GM18520 (cell line): ENCODE results near the gene FRMD4A.
A peak's percentile ranks its signal among the peaks of the same experiment; 100 is the strongest.
"Not testable (repeated sequence)": the region's sequence is repeated elsewhere in the genome, so short reads cannot be mapped to it uniquely, and the experiment has no call there.

Source experiments
- ATAC-seq: cut with Tn5 transposase; IDR thresholded peaks from one replicate; pipeline ENCODE4 v1.9.1; 2021; ENCODE audit not compliant: unreplicated experiment

FRMD4A gene

GRCh38 chr10:13797164-13797563, 533.6 kb downstream of the FRMD4A start:
- no peak for ATAC-seq

GRCh38 chr10:13795653-13796555, 534.8 kb downstream of the FRMD4A start:
- ATAC-seq: no peak

DNA sequence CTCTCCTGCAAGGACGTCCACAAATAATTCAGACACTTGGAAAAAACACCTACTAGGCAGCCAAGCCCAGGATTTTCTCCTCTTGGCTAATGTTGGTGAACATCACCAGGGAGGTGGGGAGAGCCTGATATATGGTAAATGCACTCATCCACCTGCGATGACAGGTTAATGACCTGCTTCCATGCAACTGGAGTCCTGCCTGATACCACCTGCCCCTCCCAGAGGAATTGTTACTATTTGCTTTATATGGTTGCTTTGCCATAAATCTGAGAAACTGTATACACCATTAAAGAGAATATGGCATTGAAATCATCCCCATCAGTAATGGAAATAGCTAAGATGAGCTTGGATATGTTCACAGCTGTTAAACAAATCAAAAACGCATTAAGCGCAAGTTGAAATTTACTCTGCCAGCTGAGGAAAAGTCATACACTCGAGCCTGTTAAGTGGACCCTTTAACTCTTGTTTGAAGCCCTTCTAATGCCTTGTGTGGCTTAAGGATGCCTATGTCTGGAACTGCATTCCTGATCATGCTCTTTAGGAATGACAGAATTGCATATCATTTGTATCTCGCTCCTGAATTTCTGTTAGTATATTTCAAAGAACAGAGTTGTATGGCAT, 535.6 kb downstream of the FRMD4A start:
- ATAC-seq: no peak

DNA sequence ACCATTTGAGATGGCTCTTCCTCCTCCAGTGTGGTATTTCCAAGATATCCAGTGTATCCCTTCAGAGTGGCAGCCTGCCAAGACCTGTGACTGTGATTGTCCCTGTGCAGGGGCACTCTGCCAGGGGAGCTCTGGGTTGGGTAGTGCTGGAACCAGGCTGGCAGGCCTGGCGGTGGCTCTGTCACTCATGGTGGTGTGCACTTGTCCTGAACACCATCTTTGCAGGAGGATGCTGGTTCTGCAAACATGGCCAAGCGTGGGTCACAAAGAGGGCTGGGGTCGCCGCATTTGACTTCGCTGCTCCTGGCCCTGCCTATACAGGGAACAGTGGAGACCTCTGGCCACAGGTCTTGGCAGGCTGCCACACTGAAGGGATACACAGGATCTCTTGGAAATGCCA, 538.7 kb downstream of the FRMD4A start:
- no peak for ATAC-seq

- ATAC-seq: no peak
Observed at GRCh38 chr10:13791483-13791882, 539.2 kb downstream of the FRMD4A start.

DNA sequence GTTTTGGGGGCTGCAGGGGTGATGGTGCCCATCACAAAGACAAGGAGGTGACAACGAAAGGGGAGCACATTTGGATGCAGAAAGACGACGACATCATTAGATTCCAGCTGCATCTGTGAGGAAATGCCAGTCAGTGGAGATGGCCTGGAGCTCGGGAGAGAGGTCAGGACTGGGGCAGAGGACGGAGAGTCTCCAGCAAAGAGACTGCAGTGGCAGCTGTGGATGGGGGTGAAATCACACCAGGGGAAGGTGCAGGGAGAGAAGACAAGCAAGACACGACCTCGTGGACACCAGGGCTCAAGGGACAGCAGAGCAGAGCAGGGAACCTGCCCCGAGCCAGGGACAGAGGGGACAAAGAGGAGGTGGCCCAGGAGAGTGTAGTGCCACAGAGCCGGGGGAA, 540.5 kb downstream of the FRMD4A start:
- no peak for ATAC-seq

- ATAC-seq: no peak
Observed at GRCh38 chr10:13789448-13789829, 541.3 kb downstream of the FRMD4A start.

- no peak for ATAC-seq
Observed at GRCh38 chr10:13788711-13789447, 541.8 kb downstream of the FRMD4A start.

DNA sequence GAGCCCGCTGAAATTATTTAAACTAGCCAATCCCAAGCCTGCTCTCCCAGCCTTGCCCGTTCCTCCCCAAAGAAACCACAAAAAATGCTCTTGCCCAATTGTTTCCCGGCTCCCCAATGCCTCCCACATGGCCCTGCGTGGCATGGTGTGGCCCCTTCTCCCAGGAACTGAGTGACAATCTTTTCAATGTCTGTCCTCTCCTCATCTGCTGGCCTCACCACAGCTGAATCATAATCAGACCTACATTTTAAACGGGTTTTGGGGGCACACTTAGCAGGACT, 542.5 kb downstream of the FRMD4A start:
- ATAC-seq: no peak

DNA sequence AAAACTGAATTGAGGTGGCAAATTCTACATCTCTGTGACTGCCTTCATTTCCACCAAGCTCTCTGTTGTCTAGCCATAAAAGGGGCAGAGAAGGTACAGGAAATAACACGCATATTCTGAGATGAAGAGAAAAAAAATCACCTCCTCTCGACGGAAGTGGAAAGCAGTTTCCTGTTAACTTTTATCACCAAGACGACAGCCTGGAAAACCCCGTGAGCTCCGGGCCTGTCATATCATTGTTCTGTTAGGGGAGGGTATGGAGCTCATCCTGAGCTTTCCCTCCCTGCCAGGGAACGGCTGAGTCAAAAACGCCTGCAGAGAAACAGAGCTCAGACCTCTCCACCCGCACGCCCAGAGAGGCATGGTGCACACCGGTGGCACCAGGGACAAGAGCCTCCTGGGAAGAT, 543.7 kb downstream of the FRMD4A start:
- peak; percentile 72 for ATAC-seq

- ATAC-seq: no peak
Observed at GRCh38 chr10:13784067-13784466, 546.7 kb downstream of the FRMD4A start.

DNA sequence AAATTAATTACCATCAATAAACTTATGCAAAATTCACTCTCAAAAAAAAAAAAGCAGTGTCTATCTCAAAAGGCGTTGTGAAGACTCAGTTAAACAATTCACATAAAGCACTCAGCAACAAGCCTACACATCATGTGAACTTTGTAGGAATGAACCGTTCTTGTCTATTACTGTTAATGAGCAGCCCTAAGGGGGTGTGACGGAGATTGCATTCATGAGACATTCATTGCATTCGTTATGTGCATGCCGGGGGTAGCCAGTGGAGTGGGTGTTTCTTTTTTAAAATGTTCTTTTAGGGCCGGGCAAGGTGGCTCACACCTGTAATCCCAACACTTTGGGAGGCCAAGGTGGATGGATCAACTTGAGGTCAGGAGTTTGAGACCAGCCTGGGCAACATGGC, 551.0 kb downstream of the FRMD4A start:
- no peak for ATAC-seq

- ATAC-seq: not testable (repeated sequence)
Observed at GRCh38 chr10:13778693-13778960, 552.1 kb downstream of the FRMD4A start.

DNA sequence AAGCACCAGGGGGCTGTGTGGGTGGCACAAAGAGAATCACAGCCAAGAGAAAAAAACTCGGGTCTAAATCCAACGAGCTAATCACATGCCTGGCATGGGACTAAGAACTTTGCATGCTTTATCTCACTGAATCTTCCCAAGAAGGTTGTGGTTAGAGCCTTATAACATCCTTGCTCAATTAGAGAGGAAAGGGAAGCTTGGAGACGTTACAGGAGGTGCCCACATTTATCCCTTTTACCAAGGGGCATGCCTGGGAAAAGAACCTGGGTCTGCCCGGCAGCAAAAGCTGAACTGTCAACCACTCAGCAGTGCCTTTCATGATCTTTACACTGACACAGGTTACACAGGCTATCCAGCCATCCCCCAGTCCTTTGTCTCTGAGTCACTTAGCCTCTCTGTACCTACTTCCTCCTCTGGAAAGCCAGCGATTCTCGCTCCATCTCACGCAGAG, 553.8 kb downstream of the FRMD4A start:
- peak; percentile 43 for ATAC-seq

DNA sequence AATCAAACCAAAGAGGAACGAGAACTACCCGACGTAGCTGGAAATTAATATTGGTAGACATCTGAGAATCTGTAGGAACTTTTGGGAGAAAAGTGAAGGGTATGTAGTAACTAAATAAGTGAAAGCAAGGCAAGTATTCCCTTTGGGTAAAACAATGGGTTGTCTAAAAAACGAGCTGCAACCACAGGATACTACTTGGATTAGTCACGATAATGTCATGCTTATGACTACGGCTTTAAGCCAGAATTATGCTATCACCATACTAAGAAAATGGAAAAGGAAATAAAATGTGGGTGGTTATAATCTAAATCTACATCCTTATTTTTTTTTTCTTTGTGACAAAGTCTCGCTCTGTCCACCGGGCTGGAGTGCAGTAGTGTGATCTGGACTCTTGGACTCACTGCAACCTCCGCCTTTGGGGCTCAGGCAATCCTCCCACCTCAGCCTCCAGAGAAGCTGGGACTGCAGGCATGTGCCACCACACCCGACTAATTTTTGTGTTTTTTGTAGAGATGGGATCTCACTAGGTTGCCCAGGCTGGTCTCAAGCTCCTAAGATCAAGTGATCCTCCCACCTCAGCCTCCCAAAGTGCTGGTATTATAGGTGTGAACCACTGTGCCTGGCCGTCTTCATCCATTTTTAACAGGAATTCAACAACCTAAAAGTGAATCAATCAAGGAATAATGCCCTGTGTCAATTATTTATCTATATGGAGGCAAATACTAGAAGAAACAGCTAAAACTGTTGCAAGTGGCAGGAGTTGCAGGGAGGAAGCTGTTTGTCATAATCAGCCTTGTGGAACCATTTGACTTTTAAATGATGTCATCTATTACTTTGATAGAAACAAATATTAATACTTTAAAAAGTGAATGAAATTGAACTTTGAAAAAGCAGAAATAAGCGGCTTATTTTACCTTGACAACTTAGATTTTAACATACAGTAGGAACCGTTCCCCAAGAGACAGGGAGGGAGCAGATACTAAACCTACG, 554.6 kb downstream of the FRMD4A start:
- no peak for ATAC-seq

DNA sequence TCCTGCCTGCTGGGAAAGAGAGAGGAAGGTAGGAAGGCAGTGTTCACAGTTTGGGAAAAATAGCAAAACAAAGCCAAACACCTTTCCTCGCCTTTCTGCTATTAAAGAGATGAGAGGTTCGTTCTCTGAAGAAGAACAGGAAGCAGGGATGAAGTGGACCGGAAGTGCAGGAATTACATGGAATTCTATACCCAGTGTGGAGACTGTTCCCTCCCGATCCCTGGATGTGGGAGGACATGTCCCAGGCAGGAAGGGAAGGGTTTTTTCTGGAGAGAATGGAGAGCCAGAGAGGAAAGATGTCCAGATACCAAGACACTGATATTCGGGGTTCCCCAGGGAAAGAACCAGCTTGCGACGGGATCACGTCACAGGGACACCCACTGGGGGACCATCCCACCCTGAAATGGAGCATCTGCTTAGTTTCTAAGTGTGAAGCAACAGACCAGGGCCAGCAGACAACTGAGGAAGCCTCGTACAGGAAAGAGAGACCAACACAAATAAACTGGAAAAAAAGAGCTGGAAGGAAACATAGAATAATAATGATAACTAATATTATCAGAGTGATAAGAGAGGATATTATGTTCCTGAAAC, 556.3 kb downstream of the FRMD4A start:
- ATAC-seq: no peak

GRCh38 chr10:13773496-13774170, 557.1 kb downstream of the FRMD4A start:
- ATAC-seq: no peak

- ATAC-seq: no peak
Observed at GRCh38 chr10:13773043-13773442, 557.7 kb downstream of the FRMD4A start.

DNA sequence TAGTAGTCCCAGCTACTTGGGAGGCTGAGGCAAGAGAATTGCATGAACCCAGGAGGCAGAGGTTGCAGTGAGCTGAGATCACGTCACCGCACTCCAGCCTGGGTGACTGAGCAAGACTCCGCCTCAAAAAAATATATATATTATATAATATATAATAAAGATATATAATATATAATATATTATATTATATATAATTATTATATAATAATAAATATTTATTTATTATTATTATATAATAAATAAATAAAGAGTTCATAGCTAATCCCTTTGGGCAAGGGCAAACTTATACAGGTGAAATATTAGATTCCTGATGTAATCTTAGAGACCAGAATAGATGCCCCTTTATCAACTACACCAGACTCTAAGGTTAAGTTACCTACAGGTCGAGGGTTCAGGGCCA, 558.7 kb downstream of the FRMD4A start:
- no peak for ATAC-seq
